Superior temporal gyrus (tissue), 1 donor: ENCODE measurements around the gene DYNLRB2.

Experiments
- DNase-seq: peaks from one replicate; pipeline ENCODE4 v3.0.0-alpha.2; 2016; ENCODE audit errors: extremely low spot score

The DYNLRB2 gene

DNA sequence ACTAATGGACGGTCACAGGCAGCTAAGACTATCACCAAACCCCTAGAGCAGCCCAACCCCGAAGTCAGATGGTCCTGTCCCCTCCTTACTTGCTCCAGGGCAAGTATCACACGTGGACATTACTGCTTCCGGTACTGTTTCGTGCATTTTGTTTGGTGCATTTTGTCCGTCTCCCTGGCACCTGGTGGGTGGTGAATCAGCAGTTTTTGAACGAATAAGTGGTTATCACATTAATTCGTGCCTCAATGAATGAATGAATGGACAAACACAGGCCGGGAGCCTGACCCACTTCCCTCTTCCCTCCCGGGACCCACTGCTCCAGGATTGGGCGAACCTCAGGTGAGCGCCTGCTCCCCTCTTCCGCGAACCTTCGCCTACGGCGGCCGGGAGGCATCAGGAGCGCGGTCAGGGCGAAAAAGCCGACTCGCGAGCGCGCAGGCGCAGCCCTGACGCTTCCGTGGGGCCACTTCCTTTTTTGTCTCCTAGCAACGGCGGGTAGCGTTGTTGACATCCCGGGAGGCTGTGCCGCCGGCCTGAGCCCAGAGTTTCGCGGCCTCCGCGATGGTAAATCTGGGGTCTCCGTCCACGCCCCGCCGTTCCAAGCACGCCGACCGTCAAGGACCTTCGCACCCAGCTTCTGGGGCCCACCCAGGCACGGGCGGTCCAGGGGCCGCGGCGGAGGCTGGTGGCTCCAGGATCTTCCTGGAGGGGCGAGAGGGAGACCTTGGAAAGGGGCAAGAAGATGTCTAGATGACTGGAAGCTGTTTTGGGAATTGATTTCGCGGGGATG, at the start of gene DYNLRB2:
DYNLRB2 (plus strand) TSS at position 478 of the 790 bp plus-strand sequence; CDS start at position 562, 84 bp downstream.
- peak; percentile 92 for DNase-seq

DNA sequence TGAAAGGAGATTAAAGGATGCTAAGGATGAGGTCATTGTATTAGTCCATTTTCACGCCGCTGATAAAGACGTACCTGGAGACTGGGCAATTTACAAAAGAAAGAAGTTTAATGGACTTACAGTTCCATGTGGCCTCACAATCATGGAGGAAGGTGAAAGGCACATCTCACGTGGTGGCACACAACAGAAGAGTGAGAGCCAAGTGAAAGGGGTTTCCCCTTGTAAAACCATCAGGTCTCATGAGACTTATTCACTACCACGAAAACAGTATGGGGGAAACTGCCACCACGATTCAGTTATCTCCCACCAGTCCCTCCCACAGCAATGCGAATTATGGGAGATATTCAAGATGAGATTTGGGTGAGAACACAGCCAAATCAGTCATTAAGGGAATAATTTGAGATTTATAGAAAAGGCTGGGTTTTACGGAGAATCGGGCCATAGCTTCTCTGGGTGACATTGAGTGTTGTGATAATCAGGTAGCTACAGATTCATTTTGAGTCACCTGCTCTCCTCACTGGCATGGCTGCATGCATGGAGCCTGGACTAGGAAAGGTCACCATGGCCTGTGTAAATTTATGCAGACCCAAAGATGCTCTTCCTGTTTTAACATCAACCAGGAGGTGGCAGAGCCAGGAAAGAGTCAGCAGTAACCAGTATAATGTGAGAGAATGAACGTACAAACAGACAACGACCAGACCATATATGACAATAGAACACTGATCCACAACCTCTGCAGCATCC, 40.5 kb upstream of the DYNLRB2 start:
- no peak for DNase-seq

GRCh38 chr16:80500961-80501525, 39.8 kb upstream of the DYNLRB2 start:
- DNase-seq = no peak

DNA sequence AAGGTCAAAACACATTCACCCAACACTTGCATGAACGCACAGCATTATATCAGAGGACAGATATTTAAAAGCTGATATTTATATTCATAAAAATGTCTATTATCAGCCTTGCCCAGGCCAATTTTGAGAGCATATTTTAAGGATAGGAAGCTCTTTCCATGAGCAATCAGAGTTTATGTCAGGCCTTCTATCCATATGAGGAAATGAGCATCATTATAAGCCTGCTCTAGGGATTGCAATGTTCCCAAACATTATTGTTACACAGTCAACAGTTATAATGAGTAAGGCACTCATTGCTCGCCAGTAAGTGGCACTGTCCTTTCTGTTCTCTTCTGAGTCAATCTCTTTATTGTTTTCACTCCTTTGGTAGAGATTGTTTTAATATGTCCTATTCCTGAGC, 37.7 kb upstream of the DYNLRB2 start:
- peak; percentile 16 for DNase-seq

GRCh38 chr16:80507538-80507937, 33.3 kb upstream of the DYNLRB2 start:
- DNase-seq = no peak

- no peak for DNase-seq
Observed at GRCh38 chr16:80509872-80510271, 30.9 kb upstream of the DYNLRB2 start.

GRCh38 chr16:80511824-80512592, 28.8 kb upstream of the DYNLRB2 start:
- no peak for DNase-seq

DNA sequence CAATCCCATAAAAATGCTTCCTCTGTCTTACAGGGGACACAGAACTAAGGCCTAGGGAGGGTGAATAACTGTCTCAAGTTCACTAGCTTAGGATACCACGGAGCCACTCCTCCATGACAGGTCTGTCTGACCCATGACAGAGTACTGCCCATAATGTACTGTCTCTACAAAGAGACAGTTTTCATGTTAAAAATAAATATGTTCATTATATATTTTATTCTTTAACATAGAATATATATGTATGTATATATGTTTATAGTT, 28.3 kb upstream of the DYNLRB2 start:
- no peak for DNase-seq

GRCh38 chr16:80515374-80515773, 25.4 kb upstream of the DYNLRB2 start:
- DNase-seq = no peak

- DNase-seq = no peak
Observed at GRCh38 chr16:80517846-80518245, 22.9 kb upstream of the DYNLRB2 start.

DNA sequence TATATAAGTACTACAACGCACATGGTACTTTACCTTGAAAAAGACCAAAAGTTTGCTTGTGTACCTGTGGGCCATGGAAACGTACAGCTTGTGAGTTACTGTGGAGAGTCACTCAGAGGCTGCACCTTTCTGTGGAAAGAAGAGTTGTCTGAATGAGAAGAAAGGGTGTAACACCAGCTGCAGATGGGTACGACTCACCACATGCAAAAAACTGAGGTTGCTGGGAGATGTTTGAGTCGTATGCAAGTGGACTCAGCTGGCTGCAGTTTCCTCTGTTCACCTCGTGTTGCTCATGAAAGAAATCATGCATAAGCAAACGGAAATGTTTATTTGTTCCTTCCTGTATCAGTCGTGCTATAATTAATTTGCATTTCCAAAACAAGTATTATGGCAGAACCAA, 22.4 kb upstream of the DYNLRB2 start:
- no peak for DNase-seq

- DNase-seq = no peak
Observed at GRCh38 chr16:80519189-80519588, 21.6 kb upstream of the DYNLRB2 start.

DNA sequence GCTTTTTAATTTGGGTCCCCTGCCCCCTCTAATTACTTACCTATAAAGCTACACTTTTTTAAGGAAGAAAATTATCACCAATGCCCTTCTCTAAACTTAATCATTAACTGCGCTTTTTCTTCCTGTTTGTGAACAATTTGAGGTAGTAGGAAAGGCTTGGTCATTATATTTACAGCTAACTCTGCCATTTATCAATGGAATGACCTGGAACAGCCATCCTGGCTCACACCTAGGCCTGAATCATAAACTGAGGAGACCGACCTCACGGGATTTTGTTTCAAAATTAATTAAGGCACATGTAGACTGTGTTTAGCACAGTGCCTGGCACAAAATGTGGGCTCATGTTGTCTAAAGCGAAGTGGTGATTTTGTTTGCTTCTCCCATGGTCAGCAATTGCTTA, 15.4 kb upstream of the DYNLRB2 start:
- no peak for DNase-seq

DNA sequence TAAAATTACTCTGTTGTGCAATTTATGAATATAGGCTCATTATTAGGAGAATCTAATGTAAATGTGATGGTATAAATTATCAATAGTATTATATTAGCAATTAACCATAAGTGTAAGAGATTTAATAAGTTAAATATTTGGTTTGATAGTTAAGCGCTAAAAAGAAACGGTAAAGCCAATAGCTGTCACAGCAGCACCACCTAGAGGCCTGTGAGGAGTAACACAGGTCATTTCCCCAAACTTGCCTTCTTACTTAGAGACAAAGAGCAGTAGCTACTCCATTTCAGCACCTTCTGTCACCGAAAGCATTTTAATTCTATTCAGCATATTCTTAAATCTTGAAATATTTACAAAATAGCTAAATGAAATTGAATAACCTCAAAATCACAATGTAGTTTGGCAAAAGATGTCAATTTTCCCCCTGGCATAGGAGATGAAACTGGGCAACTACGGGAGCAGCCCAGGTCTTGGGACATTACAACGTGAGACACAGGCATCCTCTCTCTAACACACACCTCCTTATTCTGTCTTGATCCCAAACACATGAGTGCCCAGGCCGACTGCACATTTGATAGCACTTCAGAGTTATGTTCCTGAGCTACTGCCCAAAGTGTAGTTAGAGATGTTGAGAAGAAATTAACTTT, 14.3 kb upstream of the DYNLRB2 start:
- DNase-seq = peak; percentile 85

DNA sequence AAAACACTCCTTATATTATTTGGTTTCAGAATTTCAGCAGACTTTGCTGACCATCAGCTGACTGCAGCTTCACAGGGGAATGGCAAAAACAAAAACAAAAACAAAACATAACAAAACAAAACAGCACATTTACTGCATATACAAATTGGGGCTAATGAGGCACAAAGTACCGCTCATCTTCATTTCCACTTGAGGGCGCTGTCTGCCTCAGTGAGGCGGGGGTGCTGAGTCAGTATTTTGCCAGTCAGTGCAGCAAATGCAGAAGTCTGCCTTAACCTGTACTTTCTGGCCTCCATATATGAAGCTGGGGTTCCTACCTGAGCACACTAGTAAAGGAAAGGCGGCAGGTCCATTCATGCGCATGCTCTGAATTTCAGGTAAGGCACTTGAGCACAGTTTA, 13.5 kb upstream of the DYNLRB2 start:
- no peak for DNase-seq

- no peak for DNase-seq
Observed at GRCh38 chr16:80530479-80530878, 10.3 kb upstream of the DYNLRB2 start.

GRCh38 chr16:80536238-80536637, 4.6 kb upstream of the DYNLRB2 start:
- DNase-seq = no peak

- DNase-seq = no peak
Observed at GRCh38 chr16:80541306-80541694, 507 bp downstream of the DYNLRB2 start.

DNA sequence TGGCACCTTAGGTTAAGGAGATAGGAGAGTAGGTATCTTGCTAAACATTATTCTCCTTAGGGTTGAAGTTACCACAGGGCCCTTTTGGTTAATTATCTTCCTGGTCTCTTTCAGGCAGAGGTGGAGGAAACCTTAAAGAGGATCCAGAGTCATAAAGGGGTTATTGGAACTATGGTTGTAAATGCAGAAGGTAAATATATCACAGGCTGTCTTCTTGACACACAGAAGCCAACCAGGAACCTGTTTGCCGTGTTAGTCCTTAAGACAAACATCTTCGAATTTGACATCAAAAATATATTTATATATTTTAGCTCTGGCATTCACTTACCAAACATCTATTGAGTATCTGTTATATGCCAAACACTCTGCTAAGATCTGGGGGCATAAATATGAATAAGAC, 2.4 kb downstream of the DYNLRB2 start:
- DNase-seq = no peak

DNA sequence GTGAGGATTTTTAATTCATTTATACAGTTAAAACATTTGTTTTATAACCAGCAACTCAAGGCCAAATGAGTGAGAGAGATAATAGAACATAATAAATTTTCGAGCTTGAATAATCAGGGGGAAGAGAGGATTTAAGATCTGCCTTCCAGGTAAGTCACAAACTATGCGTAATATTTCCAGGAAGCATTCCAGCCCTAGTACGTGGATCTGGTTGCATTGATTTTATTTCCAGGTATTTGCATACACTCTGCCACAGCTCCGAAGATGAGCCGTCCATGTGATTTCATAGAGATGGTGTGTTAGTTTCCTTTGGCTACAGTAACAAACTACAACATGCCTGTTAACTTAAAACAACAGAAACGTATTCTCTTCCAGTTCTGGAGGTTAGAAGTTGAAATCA, 3.5 kb downstream of the DYNLRB2 start:
- no peak for DNase-seq

GRCh38 chr16:80546249-80546648, 5.5 kb downstream of the DYNLRB2 start:
- no peak for DNase-seq

- DNase-seq = no peak
Observed at GRCh38 chr16:80547145-80547544, 6.4 kb downstream of the DYNLRB2 start.
